ENCODE data around the gene CCDC80.
"Not testable (repeated sequence)": the region's sequence is repeated elsewhere in the genome, so short reads cannot be mapped to it uniquely, and the experiment has no call there.

The CCDC80 gene, protein sequence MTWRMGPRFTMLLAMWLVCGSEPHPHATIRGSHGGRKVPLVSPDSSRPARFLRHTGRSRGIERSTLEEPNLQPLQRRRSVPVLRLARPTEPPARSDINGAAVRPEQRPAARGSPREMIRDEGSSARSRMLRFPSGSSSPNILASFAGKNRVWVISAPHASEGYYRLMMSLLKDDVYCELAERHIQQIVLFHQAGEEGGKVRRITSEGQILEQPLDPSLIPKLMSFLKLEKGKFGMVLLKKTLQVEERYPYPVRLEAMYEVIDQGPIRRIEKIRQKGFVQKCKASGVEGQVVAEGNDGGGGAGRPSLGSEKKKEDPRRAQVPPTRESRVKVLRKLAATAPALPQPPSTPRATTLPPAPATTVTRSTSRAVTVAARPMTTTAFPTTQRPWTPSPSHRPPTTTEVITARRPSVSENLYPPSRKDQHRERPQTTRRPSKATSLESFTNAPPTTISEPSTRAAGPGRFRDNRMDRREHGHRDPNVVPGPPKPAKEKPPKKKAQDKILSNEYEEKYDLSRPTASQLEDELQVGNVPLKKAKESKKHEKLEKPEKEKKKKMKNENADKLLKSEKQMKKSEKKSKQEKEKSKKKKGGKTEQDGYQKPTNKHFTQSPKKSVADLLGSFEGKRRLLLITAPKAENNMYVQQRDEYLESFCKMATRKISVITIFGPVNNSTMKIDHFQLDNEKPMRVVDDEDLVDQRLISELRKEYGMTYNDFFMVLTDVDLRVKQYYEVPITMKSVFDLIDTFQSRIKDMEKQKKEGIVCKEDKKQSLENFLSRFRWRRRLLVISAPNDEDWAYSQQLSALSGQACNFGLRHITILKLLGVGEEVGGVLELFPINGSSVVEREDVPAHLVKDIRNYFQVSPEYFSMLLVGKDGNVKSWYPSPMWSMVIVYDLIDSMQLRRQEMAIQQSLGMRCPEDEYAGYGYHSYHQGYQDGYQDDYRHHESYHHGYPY

DNA sequence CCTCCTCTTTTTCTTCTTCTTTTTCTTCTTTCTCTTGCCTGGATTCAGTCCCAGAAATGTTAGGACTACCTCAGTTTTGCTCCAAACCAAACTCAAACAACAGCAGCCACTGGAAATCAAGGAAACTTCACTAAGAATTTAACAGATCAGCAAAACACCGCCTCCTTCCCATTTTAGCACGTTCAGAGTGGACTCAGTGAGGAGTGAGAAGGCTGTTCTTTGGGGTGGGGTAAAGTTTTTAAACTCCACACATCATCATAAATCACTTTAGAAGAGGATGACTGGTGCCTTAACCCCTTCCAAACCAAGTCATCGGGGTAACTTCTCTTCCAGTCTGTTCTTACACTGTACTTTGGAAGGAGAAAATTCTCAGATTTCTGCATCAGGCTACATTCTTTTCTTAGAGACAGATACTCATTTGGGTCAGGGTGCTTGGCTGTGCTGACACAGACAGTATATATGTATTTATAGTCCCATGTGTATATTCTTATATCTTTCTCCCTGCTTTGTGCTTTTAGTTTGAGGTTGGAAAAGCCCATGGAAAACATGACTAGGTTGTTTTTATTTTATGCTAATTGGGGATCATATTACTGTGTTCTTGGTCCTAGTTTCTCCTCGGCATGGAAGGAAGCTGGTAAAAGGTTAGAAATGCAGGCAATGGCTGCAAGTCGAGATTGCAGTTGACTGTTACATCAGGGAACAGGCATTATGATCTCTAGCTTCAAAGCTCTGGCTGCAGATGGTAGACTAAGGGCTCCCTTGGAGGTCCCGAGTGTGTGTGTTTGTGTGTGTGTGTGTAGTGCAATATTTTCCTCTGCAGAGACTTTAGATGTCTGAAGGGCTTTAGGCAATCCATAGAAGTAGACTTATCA lies at the start of gene CCDC80:
Gene CCDC80, minus strand, starts transcription at position 214 of the 872 bp plus-strand sequence. CDS start 1,238 bp downstream, outside the sequence.
- DNase-seq, result no peak

DNA sequence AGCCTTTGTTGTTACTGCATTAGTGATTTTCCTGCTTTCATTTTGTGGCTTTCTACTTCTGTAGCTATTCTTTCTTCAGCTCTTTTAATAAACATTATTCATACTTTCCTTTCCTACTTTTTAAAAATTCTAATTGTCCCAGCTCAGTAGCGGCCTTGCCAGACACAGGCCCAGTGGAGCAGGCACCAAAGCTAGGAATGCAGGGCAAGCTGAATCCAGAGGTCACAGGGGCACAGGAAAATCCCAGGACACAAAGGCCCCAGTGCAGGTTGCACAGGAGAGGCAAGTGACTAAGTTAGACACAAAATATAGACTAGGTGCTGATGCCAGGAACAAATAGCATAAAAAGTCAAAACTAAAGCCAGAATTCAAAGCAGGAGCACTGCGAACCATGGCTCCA lies 49.0 kb upstream of the CCDC80 start:
- DNase-seq, result no peak

DNA sequence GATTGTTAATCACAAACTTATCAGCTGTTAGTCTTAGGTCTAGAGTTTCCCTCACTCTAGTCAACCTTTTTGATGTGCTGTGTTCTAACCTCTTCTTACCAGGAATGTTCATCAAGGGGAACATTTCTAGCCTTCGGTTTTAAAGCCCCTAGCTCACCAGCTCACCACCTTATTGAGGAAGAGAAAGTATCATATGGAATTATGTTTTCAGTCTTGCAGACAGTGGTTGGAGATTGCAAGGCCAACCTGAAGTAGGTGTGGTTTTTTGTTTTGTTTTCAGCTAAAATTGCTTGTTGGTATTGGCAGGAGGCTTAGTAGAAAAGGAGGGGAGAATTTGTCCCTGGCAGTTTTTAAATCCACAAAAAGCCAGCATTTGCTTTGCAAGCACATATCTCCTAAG lies 48.4 kb upstream of the CCDC80 start:
- no peak for DNase-seq

DNA sequence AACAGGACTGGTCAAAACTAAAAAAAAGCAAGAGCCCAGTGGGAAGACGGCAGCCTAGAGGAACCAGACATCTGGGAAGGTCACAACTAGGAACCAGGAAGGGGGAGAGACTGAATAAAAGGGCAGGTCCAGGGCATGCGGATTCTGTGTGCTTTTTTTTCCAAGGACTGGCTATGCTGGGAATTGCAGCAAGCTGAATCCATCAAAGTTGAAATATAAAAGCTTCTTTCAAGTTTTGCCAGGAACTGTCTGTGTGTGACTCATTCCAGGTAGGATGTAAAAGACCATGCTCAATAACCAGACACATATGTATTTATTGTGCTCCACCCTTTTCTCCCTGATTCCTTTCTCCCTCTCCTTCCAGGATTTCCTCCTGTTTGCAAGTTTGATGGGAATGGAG lies 47.9 kb upstream of the CCDC80 start:
- no peak for DNase-seq

DNA sequence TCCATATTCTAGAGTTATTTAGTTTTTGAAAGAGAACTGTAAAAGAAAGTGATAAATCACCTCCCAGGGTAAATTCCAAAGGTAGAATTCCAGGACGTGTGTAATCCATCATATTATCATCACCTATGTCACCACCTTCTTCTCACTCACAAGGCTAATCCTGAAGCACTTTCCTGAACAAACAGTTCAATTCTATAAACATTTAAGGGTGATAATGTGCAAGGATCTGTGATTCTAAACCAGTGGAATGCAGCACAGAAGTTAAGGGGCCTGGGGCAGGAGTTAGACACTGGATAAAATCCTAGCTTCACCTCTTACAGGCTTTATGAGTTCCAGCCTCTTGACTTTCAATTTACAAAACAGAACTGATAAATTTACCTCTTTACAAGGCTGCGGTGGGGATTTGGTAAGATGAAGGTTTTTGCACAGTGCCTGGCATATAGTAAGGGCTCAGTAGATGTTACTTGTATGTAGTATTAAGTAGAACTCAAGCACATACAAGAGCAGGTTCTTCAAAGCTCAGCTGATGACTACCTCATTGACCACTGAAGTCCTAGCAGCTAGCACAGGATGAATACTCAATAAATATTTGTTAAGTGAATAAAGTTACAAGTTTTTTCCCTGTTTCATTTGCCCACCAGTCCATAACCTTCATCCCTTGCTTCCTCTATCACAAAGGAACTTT lies 47.3 kb upstream of the CCDC80 start:
- no peak for DNase-seq

DNA sequence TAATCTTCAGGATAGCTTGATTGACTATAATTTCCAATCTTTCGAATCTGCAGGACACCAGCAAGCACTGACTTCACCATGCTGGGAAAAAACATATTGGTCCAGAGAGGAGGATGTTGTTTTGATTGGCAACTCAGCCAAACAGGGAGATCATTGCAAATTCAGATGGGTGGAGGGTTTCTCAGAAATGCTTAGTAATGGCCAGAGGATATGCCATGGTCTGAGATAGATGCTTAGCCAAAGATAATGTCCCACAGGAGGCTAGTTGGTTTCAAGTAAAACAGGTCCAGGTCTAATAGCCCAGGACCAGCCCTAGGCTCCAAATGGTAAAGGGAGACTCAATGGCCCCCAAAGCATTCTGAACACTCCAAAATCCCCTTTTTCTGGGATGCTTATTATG lies 46.7 kb upstream of the CCDC80 start:
- no peak for DNase-seq

DNA sequence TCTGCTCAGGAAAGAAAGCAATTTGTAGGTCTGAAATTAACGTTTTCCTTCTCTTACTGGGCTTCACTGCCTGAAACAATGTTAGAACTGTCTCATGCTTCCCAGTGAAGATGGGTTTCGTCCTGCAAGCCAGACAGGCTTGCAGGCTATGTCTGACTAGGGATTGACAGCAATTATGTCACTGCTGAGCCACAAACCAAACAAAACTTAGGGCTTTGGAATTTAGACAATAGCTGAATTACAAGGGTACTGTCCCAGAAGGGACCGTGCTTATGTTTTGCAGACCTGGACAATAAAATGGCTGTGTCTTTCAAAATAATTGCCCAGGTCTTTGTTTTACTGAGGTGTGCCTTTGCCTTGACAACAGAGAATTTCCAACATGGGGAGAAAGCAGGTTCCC lies 46.3 kb upstream of the CCDC80 start:
- no peak for DNase-seq

DNA sequence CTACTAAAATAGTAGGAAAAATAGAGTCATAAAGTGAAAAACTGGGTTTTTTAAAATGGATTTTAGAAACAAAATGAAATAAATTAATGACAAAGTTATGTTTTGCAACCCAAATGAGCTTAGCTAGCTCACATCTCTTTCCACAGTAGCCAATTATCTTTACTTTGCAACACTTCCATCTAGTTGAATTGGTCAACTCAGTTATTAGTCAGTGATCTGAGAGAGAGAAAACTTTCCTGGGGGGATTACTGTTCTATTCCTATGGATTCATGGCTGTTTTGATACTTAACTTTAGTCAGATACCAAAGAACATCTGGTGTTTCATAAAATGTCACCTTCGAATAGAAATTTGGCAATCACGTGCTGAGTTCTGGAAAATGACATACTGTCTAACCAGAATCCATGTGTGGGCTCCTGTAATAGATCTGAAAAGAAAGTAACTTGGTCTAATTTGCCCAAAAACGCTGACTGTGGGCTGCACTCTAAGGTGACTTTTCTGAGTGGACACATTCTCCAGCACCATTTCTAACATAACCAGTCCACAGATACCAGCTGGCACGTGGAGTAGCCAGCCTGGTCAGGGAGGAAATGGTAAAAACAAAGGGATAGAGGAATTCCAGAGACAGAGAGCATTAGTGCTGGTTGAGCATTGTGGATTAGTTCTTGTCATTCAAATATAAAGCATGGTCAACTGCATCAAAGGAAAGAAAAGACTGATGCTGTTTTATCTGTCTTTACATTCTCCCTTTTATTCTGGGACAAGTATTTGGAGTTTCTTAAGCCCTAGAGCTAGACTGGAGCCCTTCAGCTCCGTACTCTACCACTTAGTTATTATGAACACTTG lies 45.2 kb upstream of the CCDC80 start:
- no peak for DNase-seq

DNA sequence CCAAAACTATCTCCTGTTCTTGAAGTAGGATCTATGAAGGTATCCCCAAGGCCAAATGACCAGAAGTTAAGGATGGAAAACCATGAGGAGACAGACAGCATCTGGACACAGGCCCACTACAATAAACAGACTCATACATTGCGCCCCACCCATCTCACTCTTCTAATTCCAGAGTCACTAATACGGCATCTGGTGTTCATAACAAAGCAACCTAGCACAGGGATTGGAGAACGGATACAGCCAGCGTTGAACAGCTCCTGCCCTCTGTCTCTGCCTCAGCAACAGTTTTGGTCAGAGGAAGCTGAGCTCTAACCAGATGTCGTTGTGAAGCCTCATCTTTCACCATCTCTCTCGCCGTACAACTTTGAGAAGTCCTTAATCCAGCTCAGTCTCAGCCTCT lies 44.5 kb upstream of the CCDC80 start:
- DNase-seq, result no peak

DNA sequence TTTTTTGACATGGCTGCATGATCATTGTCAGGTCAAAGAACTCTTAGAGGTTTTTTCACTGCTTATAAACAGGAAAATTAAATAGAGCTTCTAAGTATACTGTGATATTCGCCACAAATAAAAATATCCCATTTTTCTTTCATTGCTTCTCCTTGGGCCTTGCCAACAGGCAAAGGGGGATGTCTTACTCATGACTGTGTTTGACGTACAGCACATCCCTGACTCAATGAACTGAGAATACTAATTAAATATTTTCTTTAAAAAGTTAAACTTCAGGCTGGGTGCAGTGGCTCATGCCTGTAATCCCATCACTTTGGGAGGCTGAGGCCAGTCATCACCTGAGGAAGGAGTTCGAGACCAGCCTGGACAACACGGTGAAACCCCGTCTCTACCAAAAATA lies 41.4 kb upstream of the CCDC80 start:
- no peak for DNase-seq

DNA sequence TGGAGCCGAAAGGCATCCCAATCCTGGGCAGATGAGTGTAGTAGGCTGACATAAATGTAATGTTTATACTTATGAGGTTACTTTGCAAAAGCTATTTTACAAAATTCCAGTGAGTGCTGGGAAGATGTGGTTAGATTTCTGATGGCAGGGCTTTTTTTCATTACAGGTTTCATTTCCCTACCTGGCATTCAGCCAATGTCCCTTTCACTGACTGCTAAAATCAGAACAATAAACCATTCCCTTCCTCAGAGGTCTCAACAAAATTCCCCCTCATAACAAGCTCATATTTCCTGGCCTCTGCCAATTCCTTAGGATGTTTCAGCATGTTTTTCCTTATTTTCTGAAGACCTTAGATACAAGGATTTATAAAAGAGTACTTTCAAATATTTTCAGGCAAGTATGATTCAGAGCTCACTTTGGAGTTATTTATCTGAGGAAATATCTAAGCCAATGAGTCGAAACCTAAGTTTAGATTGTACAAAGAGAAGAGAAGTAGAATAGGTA lies 40.9 kb upstream of the CCDC80 start:
- DNase-seq, result no peak

DNA sequence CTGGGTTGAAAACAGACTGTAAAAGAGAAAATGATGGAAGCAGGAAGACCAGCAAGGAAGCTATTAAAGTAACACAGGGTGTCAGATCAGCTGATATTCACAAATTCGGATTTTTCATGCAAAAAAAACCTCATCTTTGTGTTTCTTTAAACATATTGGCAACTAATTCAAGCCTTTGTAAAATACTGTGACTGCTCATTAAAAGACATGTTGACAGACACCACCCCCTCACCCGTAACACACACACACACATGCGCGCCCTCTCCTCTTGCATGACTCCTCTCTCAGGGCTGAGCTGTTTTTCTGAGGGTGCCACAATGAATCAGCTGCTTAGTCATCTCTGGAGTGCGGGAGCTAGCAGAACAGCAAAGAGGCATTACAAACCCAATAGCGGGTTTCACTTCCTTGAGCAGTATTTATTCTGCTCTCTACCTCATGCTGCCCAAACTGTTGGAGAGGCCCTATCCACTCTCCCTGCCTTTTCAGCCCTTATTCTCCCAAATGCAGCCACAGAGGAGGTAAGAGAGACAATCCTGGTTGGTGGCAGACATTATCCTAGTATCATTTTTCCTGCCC lies 35.8 kb upstream of the CCDC80 start:
- peak; percentile 71 for DNase-seq

DNA sequence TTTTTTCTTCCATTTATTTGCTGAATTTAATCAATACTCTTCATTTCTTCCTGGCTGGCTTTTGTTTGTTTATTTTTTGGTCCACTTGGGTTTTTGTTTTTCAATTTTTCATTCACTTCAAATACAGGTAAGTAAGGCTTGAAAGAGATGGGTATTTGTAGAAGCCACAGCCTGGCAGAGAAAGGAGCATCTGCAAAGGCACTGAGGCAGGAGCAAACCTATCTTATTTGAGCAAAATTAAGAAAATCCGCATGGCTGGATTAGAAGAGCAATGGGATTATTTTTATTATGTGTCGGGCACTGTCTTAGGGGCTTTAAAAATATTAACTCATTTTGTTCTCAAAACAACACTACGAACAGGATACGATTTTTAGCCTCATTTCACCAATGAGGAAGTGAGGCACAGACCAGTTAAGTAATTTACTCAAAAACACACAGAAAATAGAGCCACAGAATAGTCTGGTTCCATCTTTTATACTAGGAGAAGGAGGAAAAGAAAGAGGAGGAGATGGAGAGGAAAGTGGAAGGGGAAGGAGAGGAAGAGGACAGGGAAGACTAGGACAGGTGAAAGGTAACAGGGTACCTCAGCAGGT lies 35.1 kb upstream of the CCDC80 start:
- DNase-seq, result no peak

DNA sequence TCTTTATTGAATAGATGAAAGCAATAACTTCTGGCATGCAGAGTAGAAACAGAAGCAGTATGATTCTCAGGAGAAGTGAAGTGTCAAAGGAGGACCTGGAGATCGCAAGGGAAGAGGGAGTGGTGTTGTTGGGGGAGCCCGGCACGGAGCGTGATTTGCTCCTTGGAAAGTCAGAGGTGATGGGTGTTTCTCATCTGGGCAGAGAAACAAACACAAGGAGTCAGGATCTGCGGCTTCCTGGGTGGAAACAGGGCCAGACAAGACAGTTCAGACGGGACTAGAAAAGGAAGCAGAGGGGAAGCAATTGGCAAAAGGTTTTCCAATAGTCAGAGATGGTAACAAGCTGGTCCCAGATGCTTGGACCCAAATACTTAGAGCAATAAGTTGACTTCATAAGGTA lies 34.4 kb upstream of the CCDC80 start:
- no peak for DNase-seq

DNA sequence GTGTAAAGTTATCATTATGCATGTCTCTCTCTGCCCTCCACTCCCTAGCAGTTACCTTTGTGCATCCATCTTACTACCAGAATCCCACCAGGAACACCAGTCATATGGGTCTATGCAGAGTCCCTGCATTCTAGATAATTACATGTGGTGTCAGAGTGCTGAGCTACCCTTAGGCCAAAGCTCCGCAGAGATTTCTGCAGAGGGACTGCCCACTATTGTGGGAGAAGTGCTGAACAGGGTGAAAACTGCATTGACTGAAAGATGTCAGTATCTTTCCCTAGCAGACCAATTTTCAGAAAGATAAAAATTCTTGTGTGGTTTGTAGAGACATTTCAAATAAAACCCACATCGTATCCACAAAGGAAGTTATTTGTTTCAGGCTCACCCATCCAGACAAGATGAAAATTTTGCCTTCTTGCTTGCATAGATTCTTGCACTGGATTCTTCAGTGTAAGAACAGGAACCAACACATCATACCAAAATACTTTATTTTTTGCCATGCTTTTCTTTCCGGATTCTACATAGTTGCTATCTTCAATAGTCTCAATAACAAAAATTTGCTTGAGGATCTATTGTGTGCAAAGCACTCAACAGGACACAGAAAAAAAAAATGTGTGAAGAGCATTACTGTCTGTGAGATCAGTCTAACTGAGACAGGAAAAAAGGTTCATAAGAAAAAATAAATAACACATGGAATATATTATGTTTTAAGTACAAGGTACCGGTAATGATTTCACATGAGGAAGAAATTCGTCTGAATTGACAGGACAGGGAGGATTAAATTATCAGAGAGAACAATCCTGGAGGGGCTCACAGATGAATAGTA lies 32.0 kb upstream of the CCDC80 start:
- no peak for DNase-seq

DNA sequence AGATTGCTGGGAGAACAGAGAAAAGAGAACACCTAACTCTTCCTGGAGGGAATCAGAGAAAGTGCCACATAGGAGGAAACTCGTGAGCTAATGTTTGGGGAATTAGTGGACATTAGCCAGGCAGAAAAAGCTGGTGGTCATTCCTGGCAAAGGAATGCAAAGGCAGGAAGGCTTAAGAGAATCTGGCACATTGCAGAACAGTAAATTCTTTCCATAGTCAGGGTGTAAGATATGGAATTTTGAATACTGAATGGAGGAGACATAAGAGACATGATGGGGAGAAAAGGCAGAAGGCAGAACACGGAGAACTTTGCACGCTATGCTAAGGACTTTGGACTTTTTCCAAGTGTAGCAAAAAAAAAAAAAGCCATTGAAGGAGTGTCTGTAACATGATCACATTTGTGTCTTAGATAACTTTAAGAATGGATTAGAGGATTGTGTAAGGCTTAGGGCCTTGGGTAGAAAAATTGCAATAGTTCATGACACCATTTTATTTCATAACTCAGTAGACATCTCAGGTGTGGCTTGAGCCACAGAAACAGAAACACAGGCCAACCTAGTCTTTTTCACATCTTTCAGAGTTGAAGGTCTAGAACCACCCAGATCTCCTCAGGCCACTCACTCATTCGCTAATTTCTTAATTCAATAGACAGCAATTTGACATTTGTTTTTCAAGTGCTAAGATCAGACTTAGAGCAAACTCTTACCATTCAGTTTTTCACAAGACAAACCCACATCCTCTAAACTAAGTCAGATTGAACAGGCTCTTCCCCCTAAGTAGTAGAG lies 31.2 kb upstream of the CCDC80 start:
- no peak for DNase-seq

DNA sequence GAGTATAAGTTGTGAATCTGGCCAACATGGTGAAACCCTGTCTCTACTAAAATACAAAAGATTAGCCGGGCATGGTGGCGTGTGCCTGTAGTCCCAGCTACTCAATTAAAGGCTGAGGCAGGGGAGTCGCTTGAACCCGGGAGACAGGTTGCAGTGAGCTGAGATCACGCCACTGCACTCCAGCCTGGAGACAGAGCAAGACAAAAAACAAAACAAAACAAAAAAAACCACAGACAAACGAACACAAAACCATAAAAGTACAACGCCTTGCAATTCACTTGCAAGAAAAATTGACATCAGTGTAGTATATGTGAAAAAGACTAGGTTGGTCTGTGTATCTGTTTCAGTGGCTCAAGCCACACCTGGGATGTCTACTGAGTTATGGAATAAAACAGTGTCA lies 29.9 kb upstream of the CCDC80 start:
- DNase-seq, result no peak

DNA sequence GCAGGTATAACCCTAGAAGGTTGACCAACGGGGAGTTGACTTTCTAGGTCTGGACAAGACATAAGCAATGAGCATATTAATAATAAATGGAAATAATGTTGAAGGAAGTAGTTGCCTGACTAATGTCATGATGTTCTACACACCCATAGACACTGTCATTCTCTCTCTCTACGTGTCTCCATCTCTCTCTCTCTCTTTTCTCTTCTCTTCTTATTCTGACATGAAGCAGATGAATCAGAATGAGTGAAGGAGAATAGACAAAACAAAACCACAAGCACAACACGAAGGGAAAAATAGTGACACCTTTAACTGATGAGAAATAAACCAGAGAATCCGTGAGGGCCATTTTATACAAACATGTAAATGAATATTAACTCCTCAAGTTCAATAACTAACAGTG lies 26.7 kb upstream of the CCDC80 start:
- no peak for DNase-seq

DNA sequence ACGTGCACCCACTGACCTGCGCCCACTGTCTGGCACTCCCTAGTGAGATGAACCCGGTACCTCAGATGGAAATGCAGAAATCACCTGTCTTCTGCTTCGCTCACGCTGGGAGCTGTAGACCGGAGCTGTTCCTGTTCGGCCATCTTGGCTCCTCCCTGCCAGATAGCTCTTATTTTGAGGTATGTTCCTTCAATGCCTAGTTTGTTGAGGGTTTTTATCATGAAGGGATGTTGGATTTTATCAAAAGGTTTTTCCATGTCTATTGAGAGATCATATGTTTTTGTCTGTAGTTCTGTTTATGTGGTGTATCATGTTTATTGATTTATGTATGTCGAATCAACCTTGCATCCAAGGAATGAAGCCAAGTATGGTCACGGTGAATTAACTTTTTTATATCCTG lies 24.1 kb upstream of the CCDC80 start:
- not testable (repeated sequence) for DNase-seq
